GM12801 (cell line): Measurements from ENCODE around the gene FBXL12.

Experiments
- TF ChIP-seq, protein P1 (sequence below): IDR thresholded peaks from one replicate; pipeline ENCODE4 v1.5.1; 2011; ENCODE audit warnings: control low read depth; ENCODE audit not compliant: insufficient read length; ENCODE audit errors: extremely low read depth

The FBXL12 gene

DNA sequence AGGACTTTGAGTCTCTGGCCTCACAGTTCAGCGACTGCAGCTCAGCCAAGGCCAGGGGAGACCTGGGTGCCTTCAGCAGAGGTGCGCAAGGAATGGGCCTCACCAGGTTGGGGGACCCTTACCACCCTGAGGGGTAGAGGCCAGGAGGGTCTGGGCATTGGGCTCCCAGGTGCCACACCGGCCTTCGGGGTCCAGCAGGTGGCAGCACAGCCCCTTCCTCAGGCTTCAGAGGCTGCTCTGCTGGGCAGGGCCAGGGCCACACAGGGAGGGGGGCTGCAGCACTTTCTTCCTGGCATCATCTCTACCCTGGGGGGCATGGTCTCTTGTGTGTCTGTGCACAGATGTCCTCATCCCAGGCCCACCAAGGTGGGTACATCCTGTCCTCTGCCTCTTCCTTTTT lies 29.2 kb upstream of the FBXL12 start:
- TF ChIP-seq, protein P1, sequence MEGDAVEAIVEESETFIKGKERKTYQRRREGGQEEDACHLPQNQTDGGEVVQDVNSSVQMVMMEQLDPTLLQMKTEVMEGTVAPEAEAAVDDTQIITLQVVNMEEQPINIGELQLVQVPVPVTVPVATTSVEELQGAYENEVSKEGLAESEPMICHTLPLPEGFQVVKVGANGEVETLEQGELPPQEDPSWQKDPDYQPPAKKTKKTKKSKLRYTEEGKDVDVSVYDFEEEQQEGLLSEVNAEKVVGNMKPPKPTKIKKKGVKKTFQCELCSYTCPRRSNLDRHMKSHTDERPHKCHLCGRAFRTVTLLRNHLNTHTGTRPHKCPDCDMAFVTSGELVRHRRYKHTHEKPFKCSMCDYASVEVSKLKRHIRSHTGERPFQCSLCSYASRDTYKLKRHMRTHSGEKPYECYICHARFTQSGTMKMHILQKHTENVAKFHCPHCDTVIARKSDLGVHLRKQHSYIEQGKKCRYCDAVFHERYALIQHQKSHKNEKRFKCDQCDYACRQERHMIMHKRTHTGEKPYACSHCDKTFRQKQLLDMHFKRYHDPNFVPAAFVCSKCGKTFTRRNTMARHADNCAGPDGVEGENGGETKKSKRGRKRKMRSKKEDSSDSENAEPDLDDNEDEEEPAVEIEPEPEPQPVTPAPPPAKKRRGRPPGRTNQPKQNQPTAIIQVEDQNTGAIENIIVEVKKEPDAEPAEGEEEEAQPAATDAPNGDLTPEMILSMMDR, result no peak

DNA sequence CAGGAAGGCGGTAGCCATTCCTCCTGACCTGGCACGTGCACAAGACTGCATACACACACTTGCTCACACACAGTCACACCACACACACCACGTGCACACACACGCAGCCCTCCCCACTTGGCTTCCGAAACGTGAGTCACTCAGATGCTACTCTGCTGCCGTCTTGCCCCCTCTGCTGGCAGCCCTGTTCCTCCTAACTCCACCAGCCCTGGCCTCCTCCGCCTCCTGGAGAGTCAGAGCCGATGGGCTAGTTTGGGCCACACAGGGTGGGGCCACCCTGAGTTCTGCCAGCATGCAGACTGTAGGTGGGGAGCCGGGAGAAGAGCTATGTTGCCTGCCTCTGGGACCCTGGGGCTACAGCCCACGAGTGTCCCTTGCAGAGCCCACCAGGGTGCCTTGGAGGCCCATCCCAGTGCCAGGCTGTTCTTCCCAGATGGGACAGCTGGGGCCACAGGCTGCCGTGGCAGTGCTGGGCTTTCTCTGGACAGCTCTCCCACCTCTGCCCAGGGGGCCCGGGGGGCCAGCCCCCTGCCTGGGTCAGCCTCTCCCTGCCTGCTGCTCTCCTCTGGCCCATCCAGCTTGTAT lies 28.3 kb upstream of the FBXL12 start:
- TF ChIP-seq, protein P1, result no peak

DNA sequence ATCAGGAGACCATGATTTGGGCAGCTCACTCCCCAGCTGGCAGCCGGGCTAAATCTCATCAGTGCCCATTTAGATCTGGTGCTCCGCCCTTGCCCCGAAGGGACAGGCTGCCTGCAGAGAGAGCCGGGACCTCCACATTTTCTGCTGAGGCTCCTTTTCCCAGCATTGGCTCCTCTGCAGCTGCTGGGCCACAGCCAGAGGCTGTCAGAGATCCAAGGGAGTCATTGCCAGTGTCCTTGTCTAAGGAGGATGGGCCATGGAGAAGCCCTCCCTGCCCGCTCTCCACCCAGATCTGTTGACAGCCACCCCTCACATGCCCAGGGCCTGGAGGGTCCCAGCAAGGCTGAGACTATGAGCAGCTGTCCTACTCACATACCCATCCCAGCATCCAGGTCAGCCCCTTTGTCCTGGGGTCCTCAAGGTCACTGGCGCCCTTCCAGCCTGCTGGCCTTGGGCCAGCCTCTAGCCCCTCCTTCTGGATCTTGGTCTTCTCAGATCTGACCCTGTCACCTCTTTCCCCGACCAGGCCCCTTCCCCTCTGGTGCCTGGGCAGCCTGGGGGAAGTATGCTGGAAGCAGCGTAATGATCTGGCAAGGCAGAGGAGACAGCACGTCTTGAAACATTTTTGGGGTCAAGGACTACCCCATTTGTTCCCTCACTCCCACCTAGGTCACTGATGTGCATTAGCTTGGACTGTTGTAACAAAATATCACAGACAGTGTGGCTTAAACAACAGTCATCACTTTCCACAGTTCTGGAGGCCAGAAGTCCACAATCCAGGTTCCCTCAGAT lies 24.2 kb upstream of the FBXL12 start:
- TF ChIP-seq, protein P1, result no peak

DNA sequence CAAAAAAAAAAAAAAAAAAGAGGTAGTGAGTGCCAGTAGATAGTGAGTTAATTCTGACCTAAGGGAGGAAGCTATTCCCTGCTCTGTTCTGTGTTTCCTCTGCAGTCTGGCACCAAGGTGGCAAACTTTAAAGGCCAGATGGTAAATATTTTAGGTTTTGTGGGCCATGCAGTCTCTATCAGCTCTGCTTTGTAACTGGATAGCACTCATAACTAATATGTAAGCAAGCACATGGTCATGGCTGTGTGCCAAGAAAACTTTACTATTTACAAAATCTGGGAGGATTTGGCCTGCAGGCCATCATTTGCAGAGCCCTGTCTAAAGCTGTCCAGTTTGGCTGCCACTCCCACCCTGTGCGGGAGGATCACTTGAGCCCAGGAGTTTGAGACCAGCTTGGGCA lies 20.5 kb upstream of the FBXL12 start:
- TF ChIP-seq, protein P1, result no peak

DNA sequence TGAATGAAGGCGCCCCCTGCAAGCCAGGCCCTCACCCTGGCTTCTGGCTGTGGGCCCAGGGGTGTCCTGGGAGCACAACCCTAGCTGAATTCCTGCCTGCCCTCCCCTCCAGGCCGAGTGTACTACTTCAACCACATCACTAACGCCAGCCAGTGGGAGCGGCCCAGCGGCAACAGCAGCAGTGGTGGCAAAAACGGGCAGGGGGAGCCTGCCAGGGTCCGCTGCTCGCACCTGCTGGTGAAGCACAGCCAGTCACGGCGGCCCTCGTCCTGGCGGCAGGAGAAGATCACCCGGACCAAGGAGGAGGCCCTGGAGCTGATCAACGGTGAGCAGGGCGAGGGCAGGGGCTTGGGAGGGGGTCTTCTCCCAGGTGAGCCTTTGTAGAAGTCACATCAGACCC lies 19.4 kb upstream of the FBXL12 start:
- TF ChIP-seq, protein P1, result no peak

DNA sequence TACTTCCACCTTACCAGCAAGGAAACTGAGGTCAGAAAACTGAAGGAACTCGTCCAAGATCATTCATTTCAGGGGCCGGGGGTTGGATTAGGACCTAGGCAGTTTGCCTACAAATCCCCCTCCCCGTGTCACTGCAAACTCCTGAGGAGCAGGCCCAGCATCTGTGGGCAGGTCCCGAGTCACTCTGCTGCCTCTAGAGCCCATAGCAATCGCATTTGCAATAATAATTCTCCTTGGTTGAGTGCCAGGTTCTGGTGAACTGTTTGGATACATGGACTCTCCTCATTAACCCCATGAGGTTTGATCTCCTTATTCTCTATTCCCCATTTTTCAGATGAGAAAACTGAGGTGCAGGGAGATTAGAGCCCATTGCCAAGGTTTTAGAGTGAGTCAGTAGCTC lies 17.1 kb upstream of the FBXL12 start:
- TF ChIP-seq, protein P1, result no peak

DNA sequence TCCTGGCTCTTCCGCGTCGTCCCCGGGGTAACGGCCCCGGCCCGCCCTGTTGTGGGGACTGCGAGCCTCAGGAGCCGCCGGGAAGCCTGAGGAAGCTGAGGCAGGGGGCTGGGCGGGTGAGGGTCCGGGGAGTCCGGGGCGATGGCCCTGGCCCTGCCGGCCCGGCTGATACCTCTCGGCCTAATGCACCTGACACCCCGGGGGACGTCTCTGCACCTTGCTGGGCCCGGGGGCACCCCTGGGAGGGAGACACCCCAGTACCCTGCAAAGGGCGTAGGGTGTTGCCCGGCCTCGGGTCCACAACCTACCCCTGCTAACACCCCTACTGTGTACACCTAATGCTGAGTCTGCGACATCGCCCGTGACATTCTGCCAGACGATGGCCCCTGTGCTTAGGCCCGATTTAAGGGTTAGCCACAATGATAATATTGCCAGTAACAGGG lies 16.6 kb upstream of the FBXL12 start:
- TF ChIP-seq, protein P1, result no peak
